HG03066 (cell line): Measurements from ENCODE around the gene DIPK1B.
"Not testable (repeated sequence)": the region's sequence is repeated elsewhere in the genome, so short reads cannot be mapped to it uniquely, and the experiment has no call there.

ENCODE experiments used
- ATAC-seq: cut with Tn5 transposase; IDR thresholded peaks from one replicate; pipeline ENCODE4 v1.9.1; 2021; ENCODE audit warnings: low read depth; ENCODE audit not compliant: unreplicated experiment

Gene DIPK1B

GRCh38 chr9:136748666-136749611, 36.6 kb downstream of the DIPK1B start:
- ATAC-seq: no peak

GRCh38 chr9:136750526-136750925, 38.2 kb downstream of the DIPK1B start:
- no peak for ATAC-seq

DNA sequence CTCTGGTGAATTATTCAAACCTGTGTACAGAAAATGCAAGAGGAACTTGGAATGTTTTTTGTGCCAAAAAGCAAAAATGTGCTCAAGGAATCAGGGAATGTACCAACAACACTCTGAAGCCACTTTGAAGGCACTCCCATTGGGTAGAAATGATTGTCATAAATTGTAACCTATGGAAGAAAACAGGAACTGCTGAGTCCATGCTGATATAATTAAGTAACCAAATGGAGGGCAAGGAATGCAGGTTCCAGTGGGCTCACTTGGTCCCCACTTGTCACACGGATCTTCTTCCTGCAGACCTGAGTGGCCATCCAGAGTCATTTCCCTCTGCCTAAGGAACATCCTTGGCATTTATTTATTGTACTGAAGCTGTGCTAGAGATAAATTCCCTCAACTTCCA, 38.9 kb downstream of the DIPK1B start:
- ATAC-seq: no peak

DNA sequence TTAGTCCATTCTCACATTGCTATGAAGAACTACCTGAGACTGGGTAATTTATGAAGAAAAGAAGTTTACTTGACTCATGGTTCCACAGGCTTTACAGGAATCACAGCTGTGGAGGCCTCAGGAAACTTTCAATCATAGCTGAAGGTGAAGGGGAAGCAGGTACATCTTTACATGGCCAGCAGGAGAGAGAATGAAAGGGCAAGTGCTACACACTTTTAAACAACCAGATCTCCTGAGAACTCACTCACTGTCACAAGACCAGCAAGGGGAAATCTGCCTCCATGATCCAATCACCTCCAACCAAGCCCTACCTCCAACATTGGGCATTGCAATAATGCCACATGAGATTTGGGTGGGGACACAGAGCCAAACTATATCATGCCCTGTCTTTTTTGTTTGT, 39.4 kb downstream of the DIPK1B start:
- no peak for ATAC-seq

GRCh38 chr9:136753371-136754058, 41.1 kb downstream of the DIPK1B start:
- no peak for ATAC-seq

- ATAC-seq: no peak
Observed at GRCh38 chr9:136754059-136754572, 41.7 kb downstream of the DIPK1B start.

- no peak for ATAC-seq
Observed at GRCh38 chr9:136754626-136755301, 42.4 kb downstream of the DIPK1B start.

GRCh38 chr9:136755302-136756133, 43.1 kb downstream of the DIPK1B start:
- ATAC-seq: not testable (repeated sequence)

DNA sequence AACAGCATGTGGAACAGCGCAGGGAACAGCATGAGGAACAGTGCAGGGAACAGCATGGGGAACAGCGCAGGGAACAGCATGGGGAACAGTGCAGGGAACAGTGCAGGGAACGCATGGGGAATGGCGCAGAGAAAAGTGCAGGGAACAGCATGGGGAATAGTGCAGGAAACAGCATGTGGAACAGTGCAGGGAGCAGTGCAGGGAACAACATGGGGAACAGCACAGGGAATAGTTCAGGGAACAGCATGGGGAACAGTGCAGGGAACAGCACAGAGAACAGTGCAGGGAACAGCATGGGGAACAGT, 43.7 kb downstream of the DIPK1B start:
- no peak for ATAC-seq

GRCh38 chr9:136756836-136757235, 44.5 kb downstream of the DIPK1B start:
- ATAC-seq: no peak

DNA sequence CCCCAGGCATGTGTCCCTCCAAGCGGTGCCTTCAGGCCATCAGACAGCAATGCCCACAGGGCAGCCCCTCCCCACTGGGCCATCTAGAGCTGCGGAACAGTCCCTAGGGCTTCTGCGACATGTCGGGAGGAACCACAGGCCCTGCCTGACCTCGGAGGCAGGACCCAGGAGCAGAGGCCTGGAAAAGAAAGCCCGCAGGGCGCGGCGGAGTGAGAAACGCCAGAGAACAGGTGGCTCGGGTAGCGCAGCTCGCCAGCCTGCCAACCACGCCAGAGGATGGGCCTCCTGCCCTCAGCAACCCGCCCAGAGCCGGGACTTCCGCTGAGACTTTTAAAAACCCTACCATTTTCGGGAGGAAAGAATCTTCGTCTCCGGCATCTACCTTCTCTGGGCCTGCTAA, 45.0 kb downstream of the DIPK1B start:
- no peak for ATAC-seq

GRCh38 chr9:136757751-136758140, 45.4 kb downstream of the DIPK1B start:
- no peak for ATAC-seq

DNA sequence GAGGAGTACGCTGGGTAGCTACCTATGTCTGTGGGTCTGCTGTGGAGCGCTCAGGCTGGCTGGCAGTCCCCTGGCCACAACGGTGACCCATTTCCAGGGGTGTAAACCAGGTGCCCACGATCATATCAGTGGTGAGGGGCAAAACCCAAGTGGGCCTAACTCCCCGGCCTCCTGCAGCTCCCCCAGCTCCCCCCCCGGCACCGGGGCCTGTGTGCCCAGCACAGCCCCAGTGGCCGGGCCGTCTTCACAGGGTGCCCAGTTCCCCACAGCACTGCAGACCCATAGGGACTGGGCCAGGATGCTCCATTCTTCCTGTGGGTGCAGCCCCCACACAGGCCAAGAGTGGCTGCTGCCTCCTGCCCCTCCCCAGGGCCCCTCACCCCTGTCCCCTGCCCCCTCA, 46.6 kb downstream of the DIPK1B start:
- no peak for ATAC-seq

GRCh38 chr9:136759436-136760325, 47.3 kb downstream of the DIPK1B start:
- ATAC-seq: no peak

GRCh38 chr9:136760424-136760823, 48.1 kb downstream of the DIPK1B start:
- ATAC-seq: no peak

- not testable (repeated sequence) for ATAC-seq
Observed at GRCh38 chr9:136760834-136761544, 48.6 kb downstream of the DIPK1B start.

GRCh38 chr9:136761545-136761981, 49.2 kb downstream of the DIPK1B start:
- ATAC-seq: no peak

- no peak for ATAC-seq
Observed at GRCh38 chr9:136762221-136762691, 49.9 kb downstream of the DIPK1B start.
